Fibroblast of skin of left quadriceps (primary cell): ENCODE measurements around the gene PAPOLB.

Experiments
- DNase-seq, 2 experiments: peaks; one replicate each; pipeline ENCODE4 v3.0.0-alpha.2; 2013; ENCODE audit warnings: low read depth in 2 of 2

Gene PAPOLB

GRCh38 chr7:4842319-4843064, 19.3 kb downstream of the PAPOLB start:
- DNase-seq = no peak

GRCh38 chr7:4841836-4842235, 20.0 kb downstream of the PAPOLB start:
- no peak for DNase-seq

GRCh38 chr7:4841007-4841784, 20.6 kb downstream of the PAPOLB start:
- DNase-seq = no peak

GRCh38 chr7:4840079-4840501, 21.7 kb downstream of the PAPOLB start:
- DNase-seq = no peak

- no peak for DNase-seq
Observed at GRCh38 chr7:4838626-4839334, 23.1 kb downstream of the PAPOLB start.

GRCh38 chr7:4837803-4838625, 23.8 kb downstream of the PAPOLB start:
- DNase-seq = no peak

GRCh38 chr7:4837041-4837802, 24.6 kb downstream of the PAPOLB start:
- no peak for DNase-seq

GRCh38 chr7:4836206-4836661, 25.6 kb downstream of the PAPOLB start:
- DNase-seq = no peak

- DNase-seq = no peak
Observed at GRCh38 chr7:4835398-4836205, 26.2 kb downstream of the PAPOLB start.

GRCh38 chr7:4834601-4835397, 27.0 kb downstream of the PAPOLB start:
- DNase-seq = no peak

GRCh38 chr7:4833691-4834600, 27.9 kb downstream of the PAPOLB start:
- no peak for DNase-seq

- no peak for DNase-seq
Observed at GRCh38 chr7:4833176-4833575, 28.7 kb downstream of the PAPOLB start.

- DNase-seq = no peak
Observed at GRCh38 chr7:4832711-4833110, 29.1 kb downstream of the PAPOLB start.

GRCh38 chr7:4831723-4832495, 29.9 kb downstream of the PAPOLB start:
- DNase-seq = no peak

- DNase-seq = peak; percentile 14 to 19
Observed at GRCh38 chr7:4830176-4830575, 31.7 kb downstream of the PAPOLB start.

- no peak for DNase-seq
Observed at GRCh38 chr7:4828720-4829383, 33.0 kb downstream of the PAPOLB start.

- DNase-seq = no peak
Observed at GRCh38 chr7:4825081-4825480, 36.7 kb downstream of the PAPOLB start.
